Measurements from ENCODE around the gene HTRA2.
A peak's percentile ranks its signal among the peaks of the same experiment; 100 is the strongest.

HTRA2 gene

GRCh38 chr2:74511104-74511989 lies 18.4 kb upstream of the HTRA2 start:
- POLR2A ChIA-PET, result no interaction called here
- no peak for DNase-seq (ENCODE audit: extremely low spot score)
- CTCF ChIA-PET, result interaction anchor here (3.9 kb wide), 1 partner anchor 28 kb away, joined by 10 read pairs; the partner anchor contains the start of genes CCDC142 and TTC31
- no peak for TF ChIP-seq CTCF (IDR thresholded peaks at IDR 0.05; ENCODE audit: control extremely low read depth, extremely low read depth, low read depth, missing control alignments)

- POLR2A ChIA-PET, result no interaction called here
- DNase-seq (ENCODE audit: extremely low spot score), result no peak
- no peak for TF ChIP-seq CTCF (IDR thresholded peaks at IDR 0.05; ENCODE audit: control extremely low read depth, extremely low read depth, low read depth, missing control alignments)
- CTCF ChIA-PET, result interaction anchor here (1.1 to 3.9 kb wide), 2 partner anchors 16 to 30 kb away, joined by 3 to 10 read pairs; partner anchors contain the start of genes CCDC142 and TTC31
These were observed 16.8 kb upstream of the HTRA2 start for GRCh38 chr2:74512744-74513604.

- CTCF ChIA-PET, result interaction anchor here (1.1 to 3.9 kb wide), 3 partner anchors 16 to 72 kb away, joined by 3 to 10 read pairs (median 4); partner anchors contain the start of genes CCDC142 and TTC31
- DNase-seq (ENCODE audit: extremely low spot score), result peak; percentile 32
- POLR2A ChIA-PET, result interaction anchor here (0.7 kb wide), 1 partner anchor 9 kb away, joined by 4 read pairs; no protein-coding TSS in a partner anchor
- TF ChIP-seq CTCF (IDR thresholded peaks at IDR 0.05; ENCODE audit: control extremely low read depth, extremely low read depth, low read depth, missing control alignments), result no peak
These were observed 15.9 kb upstream of the HTRA2 start for GRCh38 chr2:74513605-74514367.

- no peak for TF ChIP-seq CTCF (IDR thresholded peaks at IDR 0.05; ENCODE audit: control extremely low read depth, extremely low read depth, low read depth, missing control alignments)
- CTCF ChIA-PET, result interaction anchor here (1.0 to 3.9 kb wide), 4 partner anchors 17 to 74 kb away, joined by 3 to 10 read pairs (median 4); partner anchors contain the start of genes CCDC142 and TTC31
- POLR2A ChIA-PET, result interaction anchor here (0.7 kb wide), 1 partner anchor 8 kb away, joined by 4 read pairs; no protein-coding TSS in a partner anchor
These were observed 15.1 kb upstream of the HTRA2 start, which contains the start of gene TLX2 for GRCh38 chr2:74514368-74515270. Gene TLX2, plus strand, starts transcription at chr2:74514450. Its CDS starts 357 bp downstream, at chr2:74514807.

GRCh38 chr2:74515271-74515980 lies 14.3 kb upstream of the HTRA2 start:
- no peak for DNase-seq (ENCODE audit: extremely low spot score)
- TF ChIP-seq CTCF (IDR thresholded peaks at IDR 0.05; ENCODE audit: control extremely low read depth, extremely low read depth, low read depth, missing control alignments), result no peak
- POLR2A ChIA-PET, result no interaction called here
- CTCF ChIA-PET, result interaction anchor here (0.6 to 3.9 kb wide), 5 partner anchors 11 to 83 kb away, joined by 3 to 10 read pairs (median 4); partner anchors contain the start of genes CCDC142 and TTC31

More at GRCh38 chr2:74514368-74515270, 15.1 kb upstream of the HTRA2 start, which contains the start of gene TLX2:
- DNase-seq (ENCODE audit: extremely low spot score), result peak; percentile 31

Data from GM10248 (cell line).